Stimulated activated CD8-positive, alpha-beta memory T cell treated with anti-CD3 and anti-CD28 coated beads, Interleukin-2, amount 100 ng/mL, for 1 hour (primary cell): Measurements from ENCODE around the gene ZBED2.
"Not testable (repeated sequence)": the region's sequence is repeated elsewhere in the genome, so short reads cannot be mapped to it uniquely, and the experiment has no call there.

Experiments
- DNase-seq, 2 donors: peaks; one replicate each; pipeline ENCODE4 v3.0.0-alpha.2; 2020; ENCODE audit warnings: low read depth in 2 of 2

Gene ZBED2

GRCh38 chr3:111577113-111577512 is 18.0 kb downstream of the ZBED2 start:
- DNase-seq, result no peak

DNA sequence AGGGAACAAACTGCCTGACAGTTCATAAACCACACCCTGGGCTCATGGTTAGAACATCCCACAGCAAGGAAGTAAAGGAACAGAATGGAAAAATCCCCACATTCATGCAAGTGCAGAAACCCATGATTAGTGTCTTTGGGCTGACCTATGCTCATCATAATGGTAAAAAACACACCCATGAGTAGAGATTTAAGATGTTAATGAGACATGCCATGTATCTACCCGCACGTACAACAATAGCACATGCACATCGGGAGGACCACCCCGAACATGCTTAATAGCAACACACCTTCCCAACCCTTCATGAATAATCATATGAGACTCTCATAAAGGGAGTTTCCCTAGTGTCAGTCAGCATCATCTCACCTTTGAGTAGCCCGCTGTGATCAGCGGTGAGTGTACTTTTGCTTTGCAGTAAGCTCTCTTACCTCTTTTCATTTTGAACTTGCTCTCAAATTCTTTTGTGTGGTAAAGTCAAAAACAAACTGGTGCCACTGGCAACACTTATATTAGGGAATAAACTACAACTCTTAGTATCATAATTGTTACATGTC is 23.2 kb downstream of the ZBED2 start:
- DNase-seq, result no peak

GRCh38 chr3:111571282-111571681 is 23.9 kb downstream of the ZBED2 start:
- DNase-seq, result no peak

- no peak for DNase-seq
Measured at GRCh38 chr3:111570404-111571030, 24.6 kb downstream of the ZBED2 start.

DNA sequence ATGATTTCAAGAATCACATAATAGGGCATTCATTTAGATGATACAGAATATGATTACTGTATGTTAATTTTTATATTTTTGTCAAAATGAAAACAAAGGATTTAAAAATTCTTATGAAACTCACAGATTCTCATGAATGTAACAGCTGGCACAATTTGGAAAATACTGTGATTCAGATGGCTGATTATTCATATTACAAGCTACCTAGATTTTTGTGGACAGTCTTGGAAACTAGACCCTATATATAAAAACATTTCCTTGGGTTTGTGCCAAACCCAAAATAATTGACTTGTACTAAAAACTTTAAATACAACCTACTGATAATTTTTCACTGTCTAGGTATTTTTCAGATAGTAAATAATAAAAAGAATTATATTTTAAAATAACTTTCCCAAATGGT is 26.2 kb downstream of the ZBED2 start:
- no peak for DNase-seq

DNA sequence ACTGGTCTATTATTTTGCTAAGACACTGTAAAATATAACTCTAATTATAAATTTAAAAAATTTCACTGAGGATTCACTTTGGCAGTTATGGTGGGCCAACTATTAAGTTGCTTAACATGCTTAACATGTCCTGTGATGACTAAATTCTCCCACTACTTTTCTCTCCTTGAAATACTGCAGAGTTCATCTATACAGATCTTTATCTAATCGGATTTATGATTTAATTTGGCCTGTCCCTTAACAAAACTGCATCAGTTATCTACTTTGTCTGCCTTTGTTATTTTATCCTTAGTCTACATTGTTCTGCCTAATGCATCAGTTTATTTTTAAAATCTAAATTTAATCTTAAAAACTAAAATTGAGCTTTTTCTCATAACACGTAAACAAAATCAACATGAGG is 26.8 kb downstream of the ZBED2 start:
- DNase-seq, result no peak

- no peak for DNase-seq
Measured at GRCh38 chr3:111566844-111567243, 28.3 kb downstream of the ZBED2 start.

DNA sequence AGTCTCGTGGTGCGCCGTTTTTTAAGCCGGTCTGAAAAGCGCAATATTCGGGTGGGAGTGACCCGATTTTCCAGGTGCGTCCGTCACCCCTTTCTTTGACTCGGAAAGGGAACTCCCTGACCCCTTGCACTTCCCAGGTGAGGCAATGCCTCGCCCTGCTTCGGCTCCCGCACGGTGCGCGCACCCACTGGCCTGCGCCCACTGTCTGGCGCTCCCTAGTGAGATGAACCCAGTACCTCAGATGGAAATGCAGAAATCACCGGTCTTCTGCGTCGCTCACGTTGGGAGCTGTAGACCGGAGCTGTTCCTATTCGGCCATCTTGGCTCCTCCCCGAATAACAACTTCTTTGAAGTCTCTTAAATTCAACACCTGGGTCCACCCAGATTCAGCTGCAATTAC is 33.2 kb downstream of the ZBED2 start:
- DNase-seq, result not testable (repeated sequence)

GRCh38 chr3:111548756-111549155 is 46.4 kb downstream of the ZBED2 start:
- DNase-seq, result no peak

DNA sequence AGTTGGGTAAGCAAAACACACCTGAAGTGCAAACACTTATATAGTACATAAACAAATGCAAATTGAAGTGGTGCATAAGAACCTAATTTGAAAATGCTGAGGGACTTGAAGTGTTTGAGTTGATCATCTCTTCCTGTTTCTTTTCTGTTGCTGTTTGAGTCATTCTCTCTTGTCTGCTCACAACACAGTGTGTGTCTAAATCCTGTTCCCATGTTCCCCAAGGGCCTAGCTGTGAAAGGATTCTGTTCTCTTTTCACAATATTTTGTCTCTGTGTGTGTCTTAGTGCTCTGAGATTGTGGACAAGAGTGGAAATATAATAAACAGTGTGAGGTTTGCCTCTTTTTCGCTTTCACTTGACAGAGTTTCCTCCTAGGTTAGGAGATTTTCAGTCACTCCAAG is 47.1 kb downstream of the ZBED2 start:
- DNase-seq, result no peak

- no peak for DNase-seq
Measured at GRCh38 chr3:111547631-111548030, 47.5 kb downstream of the ZBED2 start.

GRCh38 chr3:111545349-111545748 is 49.8 kb downstream of the ZBED2 start:
- no peak for DNase-seq
